Ascending aorta (tissue), 2 donors: ENCODE results near the gene KRT78. TPM values are rescaled to one million over a fixed set of nuclear protein-coding genes. Genes with fewer than 3 reads are reported as not detected.

Experiments
- DNase-seq, 2 donors: peaks; one replicate each; pipeline ENCODE4 v3.0.0-alpha.2; 2019; ENCODE audit warnings: low spot score in 2 of 2
- H3K27ac ChIP-seq, 2 donors: fragments of 200-600 bp; sonication (generic); one replicate each; pipeline ENCODE4 v1.5.1; 2016 to 2017; ENCODE audit warnings: mild to moderate bottlenecking in 1 of 2
- H3K27me3 ChIP-seq: fragments of 200-600 bp; sonication (generic); one replicate; pipeline ENCODE4 v1.5.1; 2017
- H3K36me3 ChIP-seq, 2 donors: fragments of 200-600 bp; sonication (generic); one replicate each; pipeline ENCODE4 v1.5.1; 2016
- H3K4me1 ChIP-seq, 2 donors: fragments of 200-600 bp; sonication (generic); one replicate each; pipeline ENCODE4 v1.5.1; 2016 to 2017; ENCODE audit warnings: mild to moderate bottlenecking in 1 of 2
- H3K4me3 ChIP-seq, 2 donors: fragments of 200-600 bp; sonication (generic); one replicate each; pipeline ENCODE4 v1.5.1; 2016 to 2017; ENCODE audit warnings: mild to moderate bottlenecking in 1 of 2
- H3K9me3 ChIP-seq, 2 donors: fragments of 200-600 bp; sonication (generic); one replicate each; pipeline ENCODE4 v1.5.1; 2016
- intact Hi-C: fragments of 100-400 bp; cut with DNase I; formaldehyde crosslinking; loops from one replicate; pipeline ENCODE4 v1.15.1; 2023
- total RNA-seq: library from RNA; depleted of rRNA; stranded (reverse); fragments of >200 nt; gene quantifications from one replicate; pipeline ENCODE4 v1.1.0, GENCODE V29; 2016
- TF ChIP-seq, protein P1 (sequence below), 3 experiments: fragments of 200-600 bp in 2 of 3; fragments of 450-650 bp in 1 of 3; sonication (generic) in 2 of 3; IDR thresholded peaks; one replicate each; pipeline ENCODE4 v1.5.1; 2016 to 2019; ENCODE audit warnings: antibody characterized with exemption in 3 of 3, mild to moderate bottlenecking in 1 of 3, moderate library complexity in 1 of 3

Gene KRT78, protein sequence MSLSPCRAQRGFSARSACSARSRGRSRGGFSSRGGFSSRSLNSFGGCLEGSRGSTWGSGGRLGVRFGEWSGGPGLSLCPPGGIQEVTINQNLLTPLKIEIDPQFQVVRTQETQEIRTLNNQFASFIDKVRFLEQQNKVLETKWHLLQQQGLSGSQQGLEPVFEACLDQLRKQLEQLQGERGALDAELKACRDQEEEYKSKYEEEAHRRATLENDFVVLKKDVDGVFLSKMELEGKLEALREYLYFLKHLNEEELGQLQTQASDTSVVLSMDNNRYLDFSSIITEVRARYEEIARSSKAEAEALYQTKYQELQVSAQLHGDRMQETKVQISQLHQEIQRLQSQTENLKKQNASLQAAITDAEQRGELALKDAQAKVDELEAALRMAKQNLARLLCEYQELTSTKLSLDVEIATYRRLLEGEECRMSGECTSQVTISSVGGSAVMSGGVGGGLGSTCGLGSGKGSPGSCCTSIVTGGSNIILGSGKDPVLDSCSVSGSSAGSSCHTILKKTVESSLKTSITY
- total RNA-seq, result not detected

DNA sequence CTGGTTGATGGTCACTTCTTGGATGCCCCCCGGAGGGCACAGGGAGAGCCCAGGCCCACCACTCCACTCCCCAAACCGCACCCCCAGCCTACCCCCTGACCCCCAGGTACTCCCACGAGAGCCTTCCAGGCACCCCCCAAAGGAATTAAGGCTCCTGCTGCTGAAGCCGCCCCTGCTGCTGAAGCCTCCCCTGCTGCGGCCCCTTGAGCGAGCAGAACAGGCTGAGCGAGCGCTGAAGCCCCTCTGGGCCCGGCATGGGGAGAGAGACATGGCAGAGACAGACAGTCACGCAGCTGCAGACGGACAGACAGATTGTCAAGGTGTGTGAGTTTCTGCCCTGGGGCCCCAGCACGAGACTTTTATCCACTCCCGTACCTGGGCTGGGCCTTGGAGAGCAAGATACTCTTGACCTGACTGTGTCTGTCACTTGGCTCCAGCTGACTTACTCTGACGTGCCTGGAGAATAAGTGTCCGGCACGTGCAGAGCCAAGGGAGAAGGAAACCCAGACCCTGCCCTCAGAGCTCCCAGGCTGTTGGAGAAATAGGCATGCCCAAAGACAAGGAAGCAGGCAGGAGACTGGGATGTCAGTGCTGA, at the start of gene KRT78:
KRT78 (minus strand) TSS at position 334 of the 595 bp plus-strand sequence; CDS start at position 270, 64 bp downstream.
- TF ChIP-seq, protein P1, sequence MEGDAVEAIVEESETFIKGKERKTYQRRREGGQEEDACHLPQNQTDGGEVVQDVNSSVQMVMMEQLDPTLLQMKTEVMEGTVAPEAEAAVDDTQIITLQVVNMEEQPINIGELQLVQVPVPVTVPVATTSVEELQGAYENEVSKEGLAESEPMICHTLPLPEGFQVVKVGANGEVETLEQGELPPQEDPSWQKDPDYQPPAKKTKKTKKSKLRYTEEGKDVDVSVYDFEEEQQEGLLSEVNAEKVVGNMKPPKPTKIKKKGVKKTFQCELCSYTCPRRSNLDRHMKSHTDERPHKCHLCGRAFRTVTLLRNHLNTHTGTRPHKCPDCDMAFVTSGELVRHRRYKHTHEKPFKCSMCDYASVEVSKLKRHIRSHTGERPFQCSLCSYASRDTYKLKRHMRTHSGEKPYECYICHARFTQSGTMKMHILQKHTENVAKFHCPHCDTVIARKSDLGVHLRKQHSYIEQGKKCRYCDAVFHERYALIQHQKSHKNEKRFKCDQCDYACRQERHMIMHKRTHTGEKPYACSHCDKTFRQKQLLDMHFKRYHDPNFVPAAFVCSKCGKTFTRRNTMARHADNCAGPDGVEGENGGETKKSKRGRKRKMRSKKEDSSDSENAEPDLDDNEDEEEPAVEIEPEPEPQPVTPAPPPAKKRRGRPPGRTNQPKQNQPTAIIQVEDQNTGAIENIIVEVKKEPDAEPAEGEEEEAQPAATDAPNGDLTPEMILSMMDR (IDR thresholded peaks at IDR 0.05), result no peak
- no peak for DNase-seq
- Histone ChIP-seq H3K4me1 (no peaks in the 10 kb centered on the region), H3K4me3 (no peak within 1 kb of the TSS), H3K27ac (no peak within 1 kb of the TSS), H3K27me3 (no peaks in the 10 kb centered on the region), H3K36me3 (no peaks in the 10 kb centered on the region), H3K9me3 (no peaks in the 10 kb centered on the region)
- intact Hi-C loops, result no loop called here

DNA sequence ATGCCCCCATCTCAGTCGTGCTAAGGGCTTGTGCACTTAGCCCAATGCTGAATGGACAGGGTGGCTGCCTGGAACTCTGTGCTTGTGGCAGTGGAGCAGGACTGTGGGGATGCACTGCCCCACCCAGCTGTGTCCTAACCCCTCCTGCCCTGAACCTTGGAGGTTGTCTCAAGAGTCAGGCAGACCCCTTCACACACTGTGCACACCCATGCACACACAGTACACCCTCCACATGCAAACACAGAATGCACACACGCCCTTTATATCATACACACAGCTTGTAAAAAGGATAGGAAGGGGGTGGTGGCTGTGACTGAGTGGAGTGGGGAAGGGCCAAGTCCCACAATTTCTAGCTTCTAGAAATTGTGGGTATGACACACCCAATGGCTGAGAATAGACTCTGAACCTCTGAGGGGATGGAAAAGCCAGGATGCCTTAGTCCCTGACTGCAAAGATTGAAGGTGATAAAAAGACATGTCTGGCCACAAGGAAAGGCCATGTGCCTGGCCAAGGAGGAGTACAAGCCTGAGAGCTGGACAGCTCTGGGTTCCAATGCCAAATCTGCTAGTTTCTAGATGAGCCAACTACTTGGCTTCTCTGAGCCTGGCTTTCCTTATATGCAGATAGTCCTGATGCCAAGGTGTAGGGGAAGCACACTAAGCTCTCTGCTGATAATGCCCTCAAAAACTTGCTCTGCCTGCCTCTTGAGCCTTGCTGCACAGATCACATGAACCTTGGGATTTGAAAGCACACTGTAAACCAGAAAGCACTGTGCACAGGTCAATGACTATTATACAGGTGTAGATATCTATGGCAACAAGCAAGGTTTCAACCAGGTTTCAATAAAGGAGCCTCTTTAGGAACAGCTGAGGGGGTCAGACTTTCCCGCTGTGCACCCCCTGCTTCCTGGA, 47.7 kb upstream of the KRT78 start:
- TF ChIP-seq, protein P1 (IDR thresholded peaks at IDR 0.05), result no peak
- DNase-seq, result no peak
- Histone ChIP-seq H3K4me3 (no peak overlapping the region), H3K4me1 (no peaks in the 10 kb centered on the region), H3K27ac (no peak overlapping the region), H3K36me3 (peaks cover 13 to 40% of the 10 kb centered on the region in 2 donors), H3K27me3 (no peaks in the 10 kb centered on the region), H3K9me3 (no peaks in the 10 kb centered on the region)
- intact Hi-C loops, result no loop called here

DNA sequence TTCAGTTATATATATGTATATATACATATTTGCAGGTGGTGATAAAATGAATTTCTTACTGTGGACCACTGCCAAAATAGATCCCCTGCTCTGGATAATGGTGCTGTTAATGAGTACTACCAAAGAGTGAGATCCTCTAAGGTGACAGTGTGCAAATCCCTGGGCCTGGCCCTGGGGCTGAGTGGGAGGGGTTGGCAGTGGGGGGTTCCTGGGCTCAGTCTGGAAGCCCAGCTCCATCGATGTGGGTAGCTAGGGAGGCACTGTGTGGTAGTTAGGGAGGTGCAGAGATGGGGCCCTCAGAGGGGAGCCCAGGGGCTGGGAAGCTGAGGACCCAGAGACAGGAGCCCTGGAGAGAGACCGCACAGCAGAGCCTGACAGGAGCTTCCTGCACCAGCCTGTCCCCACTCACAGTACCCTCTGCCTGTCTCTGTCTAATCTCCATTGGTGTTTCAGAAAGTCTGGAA, 47.0 kb upstream of the KRT78 start:
- DNase-seq, result no peak
- Histone ChIP-seq H3K9me3 (no peaks in the 10 kb centered on the region), H3K27ac (no peak overlapping the region), H3K36me3 (peaks cover 13 to 33% of the 10 kb centered on the region in 2 donors), H3K4me3 (no peak overlapping the region), H3K27me3 (no peaks in the 10 kb centered on the region), H3K4me1 (no peaks in the 10 kb centered on the region)
- TF ChIP-seq, protein P1 (IDR thresholded peaks at IDR 0.05), result no peak
- intact Hi-C loops, result no loop called here

DNA sequence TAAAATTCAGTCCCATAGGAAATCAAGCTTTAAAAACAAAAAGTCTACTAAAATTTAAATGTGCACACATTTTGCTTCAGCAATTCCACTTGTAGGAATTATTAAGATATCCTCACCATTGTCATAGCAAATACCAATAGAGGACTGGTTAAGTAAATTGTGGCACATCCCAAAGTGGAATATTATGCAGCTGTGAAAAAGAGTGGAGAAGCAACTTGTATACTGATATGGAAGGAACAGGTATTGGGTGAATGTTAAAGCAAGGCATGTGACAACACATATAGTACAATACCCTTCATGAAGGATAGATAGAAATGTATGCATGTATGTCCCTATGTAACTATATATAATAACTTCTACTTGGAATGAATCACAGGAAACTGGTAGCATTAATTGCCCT, 44.2 kb upstream of the KRT78 start:
- intact Hi-C loops, result no loop called here
- no peaks in the 10 kb centered on the region for H3K4me1 ChIP-seq
- TF ChIP-seq, protein P1 (IDR thresholded peaks at IDR 0.05), result no peak
- no peak overlapping the region for H3K27ac ChIP-seq
- peaks cover under 1 to 9% of the 10 kb centered on the region in 2 donors for H3K36me3 ChIP-seq
- H3K9me3 ChIP-seq, result no peaks in the 10 kb centered on the region
- no peaks in the 10 kb centered on the region for H3K27me3 ChIP-seq
- no peak for DNase-seq
- no peak overlapping the region for H3K4me3 ChIP-seq

DNA sequence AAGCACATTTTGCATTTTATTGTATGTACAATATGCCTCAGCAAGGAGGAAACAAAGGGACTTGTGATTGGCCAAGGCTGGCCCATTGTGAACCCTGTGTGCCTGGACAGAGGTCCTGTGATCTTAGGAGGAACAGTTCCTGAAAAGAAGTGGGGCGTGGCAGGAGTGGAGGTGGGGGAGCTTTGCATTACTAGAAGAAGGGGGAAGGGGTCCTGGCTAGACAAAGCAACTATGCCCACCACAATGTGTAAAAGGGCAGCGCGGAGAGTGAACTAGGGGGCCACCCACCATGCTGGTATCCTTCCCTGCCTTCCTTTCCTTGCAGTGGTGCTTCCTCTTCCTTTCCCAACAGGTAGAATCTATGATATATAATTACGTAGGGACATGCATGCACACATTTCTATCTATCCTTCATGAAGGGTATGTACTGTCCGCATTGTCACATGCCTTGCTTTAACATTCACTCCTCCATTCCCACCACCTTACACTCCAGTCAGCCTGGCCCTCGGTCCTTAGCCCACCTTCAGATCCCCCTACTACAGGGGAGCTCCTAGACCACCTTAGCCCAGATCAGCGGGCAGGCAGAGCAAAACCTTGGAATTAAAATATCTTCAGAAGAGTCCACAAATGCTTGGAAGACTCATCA, 43.5 kb upstream of the KRT78 start:
- TF ChIP-seq, protein P1 (IDR thresholded peaks at IDR 0.05), result no peak
- Histone ChIP-seq H3K4me3 (no peak overlapping the region), H3K9me3 (no peaks in the 10 kb centered on the region), H3K27ac (no peak overlapping the region), H3K36me3 (peaks cover 0 to 2% of the 10 kb centered on the region in 2 donors), H3K27me3 (no peaks in the 10 kb centered on the region), H3K4me1 (no peaks in the 10 kb centered on the region)
- no peak for DNase-seq
- intact Hi-C loops, result no loop called here
